CD4-positive, alpha-beta T cell treated with Interleukin-17A for 4 hours (primary cell): ENCODE data around the gene INPP4B.
A peak's percentile ranks its signal among the peaks of the same experiment; 100 is the strongest.

Source experiments
- DNase-seq: peaks from one replicate; pipeline ENCODE4 v3.0.0-alpha.2; 2020; ENCODE audit warnings: mixed read lengths

The INPP4B gene

DNA sequence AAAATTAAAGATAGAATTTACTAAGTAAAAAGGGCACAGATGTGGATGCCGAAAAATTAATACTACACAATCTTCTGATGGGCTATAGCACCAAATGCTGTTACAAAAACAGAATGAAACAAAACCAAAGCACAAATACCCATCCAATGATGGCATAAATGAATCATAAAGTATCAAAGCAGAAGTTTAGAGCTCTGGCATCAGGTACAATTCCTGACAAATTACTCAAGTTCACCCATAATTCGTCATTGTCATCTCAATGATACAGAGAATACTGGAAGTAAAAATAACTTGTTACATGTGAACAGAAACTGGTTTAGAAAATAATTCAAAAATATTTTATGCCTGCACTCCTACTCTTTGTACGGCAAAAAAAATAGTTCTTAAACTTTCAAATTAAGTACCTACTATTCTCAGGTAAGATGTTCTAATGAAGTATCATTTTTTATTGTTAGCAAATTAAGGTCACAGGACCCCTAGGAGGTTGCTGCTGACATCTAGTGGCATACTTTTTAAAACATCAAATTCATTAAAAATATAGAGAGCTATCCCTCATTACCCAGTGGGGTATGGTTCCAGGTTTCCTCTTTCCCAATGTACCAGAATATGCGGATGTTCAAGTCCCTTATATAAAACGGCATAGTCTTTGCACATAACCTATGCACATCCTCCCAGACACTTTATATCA is 126.1 kb downstream of the INPP4B start:
- DNase-seq, result peak; percentile 20

DNA sequence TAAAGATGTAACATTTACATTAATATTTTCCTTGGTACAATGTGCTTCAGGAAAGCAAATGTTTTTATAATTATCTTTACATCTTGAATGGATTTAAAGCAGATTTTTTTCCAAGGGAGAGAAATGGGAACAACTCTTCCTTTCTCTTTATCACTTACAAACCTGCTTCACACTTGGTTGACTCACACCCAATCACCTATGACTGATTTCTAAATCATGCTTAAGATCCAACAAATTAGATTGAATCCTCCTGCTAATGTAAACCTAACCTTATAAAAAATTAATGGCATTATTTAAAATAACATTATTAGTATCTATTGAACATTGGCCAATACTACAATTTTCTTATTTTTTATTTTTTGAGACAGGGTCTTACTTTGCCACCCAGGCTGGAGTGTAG is 127.1 kb downstream of the INPP4B start:
- DNase-seq, result no peak

- no peak for DNase-seq
Observed at GRCh38 chr4:142715727-142716126, 130.4 kb downstream of the INPP4B start.

- DNase-seq, result no peak
Observed at GRCh38 chr4:142713282-142714030, 132.6 kb downstream of the INPP4B start.

DNA sequence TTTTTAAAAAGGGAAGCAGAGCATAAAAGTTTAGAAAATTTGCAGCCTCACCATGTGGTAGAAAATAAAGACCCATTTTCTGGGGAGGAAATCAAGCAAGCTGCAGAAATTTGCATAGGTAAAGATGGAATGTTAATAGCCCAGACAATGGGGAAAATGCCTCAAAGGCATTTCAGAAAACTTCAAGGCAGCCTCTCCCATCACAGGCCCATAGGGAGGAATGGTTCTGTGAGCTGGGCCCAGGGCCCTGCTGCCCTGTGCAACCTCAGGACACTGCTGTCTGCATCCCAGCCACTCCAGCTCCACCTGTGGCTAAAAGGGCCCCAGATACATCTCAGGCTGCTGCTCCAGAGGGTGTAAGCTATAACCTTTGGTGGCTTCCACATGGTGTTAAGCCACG is 137.9 kb downstream of the INPP4B start:
- no peak for DNase-seq

DNA sequence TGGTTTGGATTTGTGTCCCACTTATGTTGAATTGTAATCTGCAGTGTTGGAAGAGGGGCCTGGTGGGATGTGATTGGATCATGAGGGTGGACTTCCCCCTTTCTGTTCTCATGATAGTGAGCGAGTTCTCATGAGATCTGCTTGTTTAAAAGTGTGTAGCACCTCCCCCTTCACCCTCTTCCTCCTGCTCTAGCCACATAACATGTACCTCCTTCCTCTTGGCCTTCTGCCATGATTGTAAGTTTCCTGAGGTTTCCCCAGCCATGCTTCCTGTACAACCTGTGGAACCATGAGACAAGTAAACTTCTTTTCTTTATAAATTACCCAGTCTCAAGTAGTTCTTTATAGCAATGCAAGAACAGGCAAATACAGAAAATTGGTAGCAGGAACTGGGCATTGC is 138.7 kb downstream of the INPP4B start:
- no peak for DNase-seq

DNA sequence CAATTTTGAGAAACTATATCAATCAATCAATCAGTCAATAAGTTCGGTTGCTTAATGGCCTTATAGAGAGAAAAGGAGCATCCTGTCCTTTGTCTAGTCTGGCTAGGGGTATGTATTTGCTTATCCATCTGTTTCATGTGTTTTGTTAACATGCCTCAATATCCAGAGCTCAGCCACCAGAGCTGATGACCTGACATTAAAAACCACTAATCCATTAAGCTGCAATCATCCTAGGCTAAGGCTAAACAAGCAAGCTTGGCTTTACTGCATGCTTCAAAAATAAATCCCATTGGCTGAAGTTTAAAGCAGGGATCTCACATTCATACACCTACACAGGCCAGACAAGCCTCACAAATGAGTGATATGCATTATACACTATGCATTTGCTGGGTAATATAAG is 139.7 kb downstream of the INPP4B start:
- DNase-seq, result no peak

GRCh38 chr4:142705820-142706219 is 140.3 kb downstream of the INPP4B start:
- DNase-seq, result no peak

DNA sequence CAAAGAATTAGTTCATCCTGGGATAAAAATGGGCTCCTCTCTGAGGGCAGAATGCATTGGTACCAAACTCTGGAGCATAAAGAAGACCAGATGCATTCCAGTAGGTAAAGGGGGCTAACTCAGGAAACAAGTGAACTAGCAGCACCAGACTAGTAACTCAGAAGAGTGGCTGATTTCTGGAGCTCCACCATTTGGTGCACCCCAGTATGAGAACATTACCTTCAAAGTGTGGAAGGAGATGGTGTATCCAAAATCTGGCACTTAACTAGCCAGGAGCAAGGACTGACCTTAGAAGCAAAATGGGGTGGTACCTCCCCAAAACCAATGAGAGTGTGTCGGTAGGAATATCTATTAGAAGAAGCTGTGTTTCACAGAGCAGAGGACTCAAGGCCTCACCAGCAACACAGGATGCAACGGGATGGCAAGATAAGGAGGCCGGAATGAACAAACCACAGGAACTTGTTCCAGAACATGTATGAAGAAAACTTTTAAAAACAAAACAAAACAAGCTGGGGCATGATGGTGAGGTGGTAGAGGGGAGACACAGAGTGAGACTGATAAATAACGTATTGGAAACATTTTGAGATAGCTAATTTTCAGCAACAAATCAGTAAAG is 142.3 kb downstream of the INPP4B start:
- DNase-seq, result peak; percentile 50

DNA sequence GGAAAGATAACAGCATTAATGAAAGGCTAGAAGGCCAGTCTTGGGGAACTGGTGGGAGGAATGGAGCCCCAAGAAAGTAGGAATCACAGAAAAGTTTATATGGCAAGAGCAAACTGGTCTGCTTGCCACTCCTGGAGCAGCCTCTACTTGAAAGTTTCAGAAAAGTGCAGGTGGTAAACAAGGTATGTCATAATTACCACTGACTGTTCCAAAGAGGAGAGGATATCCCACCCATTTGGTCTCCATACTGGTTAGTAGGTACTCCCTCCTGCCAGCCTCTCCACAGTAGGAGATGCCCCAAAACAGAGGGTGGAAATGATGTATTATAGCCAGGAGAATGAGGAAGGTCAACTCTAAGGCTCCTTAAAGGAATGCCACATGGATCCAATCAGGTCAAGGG is 145.1 kb downstream of the INPP4B start:
- DNase-seq, result no peak

- no peak for DNase-seq
Observed at GRCh38 chr4:142700531-142700930, 145.6 kb downstream of the INPP4B start.

DNA sequence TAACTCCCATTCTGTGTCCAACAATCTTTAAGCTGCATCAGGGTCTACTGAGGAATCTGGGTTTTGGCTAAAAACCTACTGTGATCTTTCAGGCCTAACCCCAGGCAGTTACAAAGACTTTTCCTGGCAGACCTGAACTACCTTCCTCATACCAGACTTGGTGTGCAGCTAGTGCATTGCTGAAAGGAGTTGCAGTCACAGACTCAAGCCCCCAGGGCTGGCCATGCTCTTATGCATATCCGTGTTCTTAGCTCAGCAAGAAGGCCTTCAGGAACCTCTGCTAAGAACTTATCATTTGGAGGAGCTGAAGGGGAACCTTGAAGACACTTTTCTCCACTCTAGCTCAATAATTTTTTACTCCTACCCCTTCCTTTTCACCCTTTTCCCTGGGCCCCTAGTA is 147.5 kb downstream of the INPP4B start:
- DNase-seq, result peak; percentile 24

GRCh38 chr4:142697928-142698327 is 148.2 kb downstream of the INPP4B start:
- DNase-seq, result no peak

DNA sequence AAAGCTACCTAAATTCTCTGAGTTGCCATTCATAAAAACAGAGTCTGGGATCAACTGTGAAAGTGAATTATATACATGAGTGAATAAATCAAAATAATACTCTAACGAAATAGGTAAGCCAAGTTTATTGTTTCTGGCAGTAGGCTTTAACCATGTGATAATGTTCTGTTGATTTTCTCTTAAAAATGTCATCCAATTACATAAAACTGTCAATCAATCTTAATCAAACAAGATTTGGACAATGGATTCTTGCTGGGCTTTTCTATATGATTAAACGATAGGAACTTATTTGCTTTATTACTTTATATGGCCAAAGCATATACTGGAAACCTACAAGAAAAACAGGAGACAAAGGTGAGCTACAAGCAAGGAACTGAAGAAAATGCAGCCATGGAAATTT is 148.8 kb downstream of the INPP4B start:
- DNase-seq, result no peak

DNA sequence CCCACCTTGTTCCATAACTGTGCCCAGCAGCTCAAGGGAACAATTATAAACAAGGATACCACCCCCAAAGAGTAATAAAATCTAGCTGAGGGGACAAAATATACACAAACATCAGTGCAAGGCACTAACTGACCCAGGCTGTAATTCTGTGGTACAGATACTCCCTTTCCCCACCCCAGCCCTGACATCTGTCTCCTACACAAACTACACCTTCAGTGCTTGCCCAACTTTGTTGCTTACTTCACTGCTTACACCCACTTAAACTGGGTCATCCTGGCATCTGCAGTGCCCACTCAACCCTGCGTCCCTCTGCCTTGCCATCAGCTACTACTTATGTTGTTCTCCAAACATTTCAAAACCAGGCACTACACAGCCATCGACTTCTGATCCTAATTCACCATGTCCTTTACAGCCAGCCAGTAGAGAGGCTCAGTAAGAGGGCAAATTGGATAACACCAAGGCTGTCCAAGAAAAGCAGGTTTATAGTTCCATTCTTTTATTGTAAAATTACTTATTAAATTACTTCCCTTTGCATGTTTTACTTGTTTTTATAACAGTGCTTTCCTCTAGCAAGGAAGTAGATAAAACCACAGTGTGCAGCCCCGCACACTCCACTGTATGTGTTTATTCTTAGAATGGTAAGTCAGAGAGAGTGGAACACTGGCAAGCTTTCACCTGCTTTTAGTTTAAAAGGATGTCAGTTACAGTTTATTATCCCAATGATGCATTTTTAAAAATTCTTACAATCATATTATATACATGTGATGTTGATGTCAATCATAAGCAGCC is 149.6 kb downstream of the INPP4B start:
- peak; percentile 59 for DNase-seq

- no peak for DNase-seq
Observed at GRCh38 chr4:142690406-142691163, 155.5 kb downstream of the INPP4B start.

DNA sequence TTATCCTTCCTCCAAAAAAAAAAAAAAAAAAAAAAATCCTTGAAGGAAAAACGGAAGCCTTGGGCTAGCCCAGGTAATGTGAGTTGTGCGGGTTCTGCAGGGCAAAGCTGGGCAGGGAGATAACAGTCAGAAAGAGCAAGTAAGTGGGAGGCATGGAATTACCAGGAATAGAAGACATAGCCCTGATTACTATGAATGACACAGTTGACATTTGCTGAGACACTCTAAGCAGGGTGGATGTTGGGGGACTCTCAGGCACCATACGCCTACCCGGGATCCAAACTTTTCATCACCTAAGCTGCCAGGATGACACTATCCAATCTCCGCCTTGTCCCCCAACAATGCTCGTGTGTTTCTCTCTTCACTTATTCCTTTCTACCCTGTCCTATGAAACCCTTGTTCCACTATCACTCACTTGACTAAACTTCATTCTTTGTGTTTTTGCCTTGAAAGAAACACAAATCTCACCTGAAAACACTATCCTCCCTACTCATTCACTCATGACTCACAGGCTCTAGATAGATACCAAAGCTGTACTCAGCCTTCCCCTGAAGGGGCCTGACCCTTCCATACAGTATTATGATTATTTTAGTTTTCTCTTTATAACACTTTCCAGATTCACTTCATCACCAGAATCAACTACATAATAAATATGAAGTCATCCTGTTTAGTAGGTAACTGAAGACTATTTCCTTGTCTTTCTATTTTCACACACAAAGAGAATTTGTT is 158.4 kb downstream of the INPP4B start:
- DNase-seq, result no peak

- DNase-seq, result no peak
Observed at GRCh38 chr4:142686081-142686480, 160.0 kb downstream of the INPP4B start.

DNA sequence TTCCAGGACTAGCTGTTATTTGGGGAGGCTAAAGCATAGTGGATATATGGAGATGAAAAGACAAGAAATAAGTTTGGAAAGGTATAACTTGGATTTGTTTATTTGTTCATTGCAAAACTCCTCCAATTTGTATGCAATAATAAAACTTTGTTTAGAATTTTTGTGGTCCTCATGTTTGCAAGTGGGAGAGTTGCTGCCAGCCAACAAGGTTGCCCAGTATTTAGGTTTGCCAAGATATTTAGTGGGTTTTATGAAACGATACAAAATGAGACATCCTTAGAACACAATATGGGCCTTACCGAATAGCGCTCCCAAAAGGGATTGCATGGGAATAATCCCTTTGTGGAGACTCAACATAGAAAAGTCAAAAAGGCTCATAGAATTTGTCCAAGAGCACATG is 162.1 kb downstream of the INPP4B start:
- DNase-seq, result no peak

- DNase-seq, result no peak
Observed at GRCh38 chr4:142683503-142683902, 162.6 kb downstream of the INPP4B start.

DNA sequence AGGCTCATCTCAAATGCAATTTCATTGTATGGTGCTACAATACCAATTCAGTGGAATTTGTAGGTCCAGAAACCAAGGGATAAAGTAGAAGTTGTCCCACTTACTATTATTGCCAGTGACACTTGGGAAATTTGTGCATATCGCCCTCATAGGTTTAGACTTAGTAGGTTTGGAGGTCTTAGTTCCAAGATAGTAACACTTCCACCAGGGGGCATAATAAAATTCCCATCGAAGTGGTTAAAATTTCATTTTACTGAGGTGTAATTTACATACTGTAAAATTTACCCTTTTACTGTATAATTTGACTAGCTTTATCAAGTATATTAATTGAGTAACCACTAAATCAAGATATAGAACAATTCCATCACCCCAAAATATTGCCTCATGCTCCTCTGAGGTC is 174.6 kb downstream of the INPP4B start:
- DNase-seq, result no peak

GRCh38 chr4:142663828-142664227 is 182.3 kb downstream of the INPP4B start:
- DNase-seq, result no peak
